Stomach (tissue), 9 donors: ENCODE data around the gene MBOAT2. TPM values are rescaled to one million over a fixed set of nuclear protein-coding genes. Genes with fewer than 3 reads are reported as not detected.
A peak's percentile ranks its signal among the peaks of the same experiment; 100 is the strongest.

Source experiments
- DNase-seq, 2 donors: peaks; one replicate each; pipeline versions ENCODE4 v3.0.0 to v3.0.0-alpha.2; 2013 to 2019
- H3K27ac ChIP-seq, 5 donors: fragments of 200-600 bp in 4 of 5; sonication (generic) in 4 of 5; one replicate each; pipeline ENCODE4 v1.5.1; 2013 to 2019; ENCODE audit warnings: mild to moderate bottlenecking in 1 of 5, moderate library complexity in 1 of 5
- H3K27me3 ChIP-seq, 3 donors: fragments of 200-600 bp; sonication (generic); one replicate each; pipeline ENCODE4 v1.5.1; 2017 to 2019; ENCODE audit warnings: mixed run types in 1 of 3
- H3K36me3 ChIP-seq, 4 donors: fragments of 200-600 bp; sonication (generic); 1 replicate in 3 of 4; 2 replicates in 1 of 4; pipeline ENCODE4 v1.5.1; 2016 to 2019
- H3K4me1 ChIP-seq, 4 donors: fragments of 200-600 bp; sonication (generic); one replicate each; pipeline ENCODE4 v1.5.1; 2016 to 2019
- H3K4me3 ChIP-seq, 4 donors: fragments of 200-600 bp; sonication (generic) in 3 of 4; one replicate each; pipeline ENCODE4 v1.5.1; 2016 to 2019; ENCODE audit warnings: mild to moderate bottlenecking in 1 of 4
- H3K9me3 ChIP-seq, 4 donors: fragments of 200-600 bp; sonication (generic); one replicate each; pipeline ENCODE4 v1.5.1; 2016 to 2019
- CTCF ChIP-seq, 7 experiments: fragments of 450-650 bp in 4 of 7; fragments of 200-600 bp in 3 of 7; sonication (generic) in 3 of 7; IDR thresholded peaks; one replicate each; pipeline ENCODE4 v1.5.1; 2016 to 2019; ENCODE audit warnings: antibody characterized with exemption in 7 of 7, control low read depth in 2 of 7, mild to moderate bottlenecking in 1 of 7
- EP300 ChIP-seq: sonication (generic); formaldehyde crosslinking; IDR thresholded peaks from one replicate; pipeline ENCODE4 v1.6.1; 2017; ENCODE audit warnings: antibody characterized with exemption
- POLR2A ChIP-seq, 4 donors: fragments of 450-650 bp; IDR thresholded peaks; one replicate each; pipeline ENCODE4 v1.6.1; 2016; ENCODE audit warnings: antibody characterized with exemption in 4 of 4, control low read depth in 2 of 4, mild to moderate bottlenecking in 1 of 4, moderate library complexity in 1 of 4
- POLR2AphosphoS5 ChIP-seq, 3 donors: sonication (generic); formaldehyde crosslinking; IDR thresholded peaks; one replicate each; pipeline ENCODE4 v1.6.1; 2016; ENCODE audit warnings: antibody characterized with exemption in 3 of 3
- WGBS, 5 donors: extraction: QIAGEN DNeasy Blood & Tissue Kit in 3 of 5; methylation state at CpG; one replicate each; pipeline versions ENCODE4 v1.1.5 to v1.1.7; 2013 to 2018; 5-methylcytosine and 5-hydroxymethylcytosine counted together
- intact Hi-C: fragments of 100-400 bp; cut with DNase I; formaldehyde crosslinking; loops from one replicate; pipeline ENCODE4 v1.15.1; 2023; ENCODE audit warnings: low total_unique reads
- polyA plus RNA-seq, 3 donors: library from polyadenylated mRNA; stranded (reverse); fragments of 200-250 nt; gene quantifications; one replicate each; pipeline ENCODE4 v1.2.3, GENCODE V29; 2013
- total RNA-seq, 5 donors: library from RNA; depleted of rRNA; stranded (reverse); fragments of >200 nt; gene quantifications; one replicate each; pipeline versions ENCODE4 v1.1.0 to v1.2.3, GENCODE V29; 2014 to 2016
- donor health status: healthy with polysubstance abuse.
- donor health status: Bipolar disorder and iron deficiency.
- donor health status: healthy.

MBOAT2 gene
- total and polyA plus RNA-seq, 8 donors: 2.2 to 65.5 (median 12.9) TPM

- Histone ChIP-seq H3K4me1 (peaks cover 0 to 4% (median 0%) of the 10 kb centered on the region in 4 donors), H3K4me3 (no peak overlapping the region), H3K9me3 (no peaks in the 10 kb centered on the region), H3K27me3 (no peaks in the 10 kb centered on the region), H3K27ac (no peak overlapping the region), H3K36me3 (peaks cover 0 to 36% (median 31%) of the 10 kb centered on the region in 4 donors)
- DNase-seq: no peak
- TF ChIP-seq POLR2AphosphoS5 (IDR thresholded peaks at IDR 0.05): no peak
- TF ChIP-seq CTCF (IDR thresholded peaks at IDR 0.05): no peak
- TF ChIP-seq EP300: no peak
- TF ChIP-seq POLR2A (IDR thresholded peaks at IDR 0.05): no peak
- intact Hi-C loops: loop anchor here (5.0 kb wide), 1 partner anchor 261 kb away; no protein-coding TSS in a partner anchor
Observed at GRCh38 chr2:8876628-8877027, 126.9 kb downstream of the MBOAT2 start.

- DNase-seq: peak in 1 of 2 donors; percentile 74
- Histone ChIP-seq H3K4me1 (peaks cover 0 to 4% (median 0%) of the 10 kb centered on the region in 4 donors), H3K27ac (no peak overlapping the region), H3K4me3 (no peak overlapping the region), H3K9me3 (no peaks in the 10 kb centered on the region), H3K27me3 (no peaks in the 10 kb centered on the region), H3K36me3 (peaks cover 0 to 19% (median 17%) of the 10 kb centered on the region in 4 donors)
- TF ChIP-seq POLR2A (IDR thresholded peaks at IDR 0.05): no peak
- TF ChIP-seq POLR2AphosphoS5 (IDR thresholded peaks at IDR 0.05): no peak
- TF ChIP-seq EP300: no peak
- TF ChIP-seq CTCF (IDR thresholded peaks at IDR 0.05): peak in 3 of 7 experiments; percentile 38 to 48 (median 42)
- 46 to 50% (median 48%) methylated on average over 11 of the region's 11 CpGs for WGBS, 5 donors
- intact Hi-C loops: no loop called here
Observed at GRCh38 chr2:8872821-8873432, 130.6 kb downstream of the MBOAT2 start.

- WGBS, 5 donors: 77 to 88% (median 84%) methylated on average over 2 of the region's 2 CpGs
- Histone ChIP-seq H3K27me3 (no peaks in the 10 kb centered on the region), H3K4me3 (no peak overlapping the region), H3K27ac (no peak overlapping the region), H3K4me1 (peaks cover 0 to 4% (median 0%) of the 10 kb centered on the region in 4 donors), H3K36me3 (no peaks in the 10 kb centered on the region), H3K9me3 (no peaks in the 10 kb centered on the region)
- TF ChIP-seq POLR2AphosphoS5 (IDR thresholded peaks at IDR 0.05): no peak
- no peak for TF ChIP-seq EP300
- no peak for TF ChIP-seq POLR2A (IDR thresholded peaks at IDR 0.05)
- no peak for TF ChIP-seq CTCF (IDR thresholded peaks at IDR 0.05)
- DNase-seq: no peak
- intact Hi-C loops: no loop called here
Observed at GRCh38 chr2:8870441-8870840, 133.0 kb downstream of the MBOAT2 start.

- intact Hi-C loops: no loop called here
- Histone ChIP-seq H3K27ac (no peak overlapping the region), H3K9me3 (no peaks in the 10 kb centered on the region), H3K4me3 (no peak overlapping the region), H3K27me3 (no peaks in the 10 kb centered on the region), H3K4me1 (no peaks in the 10 kb centered on the region), H3K36me3 (peaks cover 0 to 2% (median under 1%) of the 10 kb centered on the region in 4 donors)
- WGBS, 5 donors: 80 to 87% (median 82%) methylated on average over 3 of the region's 3 CpGs
- TF ChIP-seq CTCF (IDR thresholded peaks at IDR 0.05): no peak
- TF ChIP-seq POLR2A (IDR thresholded peaks at IDR 0.05): no peak
- DNase-seq: no peak
Observed at GRCh38 chr2:8867363-8867762, 136.1 kb downstream of the MBOAT2 start.
